Fibroblast of lung (primary cell): ENCODE data around the gene SCYL1.

ENCODE experiments used
- EZH2 ChIP-seq: IDR thresholded peaks from 2 replicates; pipeline ENCODE4 v1.5.1; 2012; ENCODE audit warnings: low read length, control low read depth, mild to moderate bottlenecking; ENCODE audit errors: missing control alignments
- TF ChIP-seq, protein P1 (sequence below), 2 donors: IDR thresholded peaks in 1 of 2; conservative IDR thresholded peaks in 1 of 2; 1 replicate in 1 of 2; 2 replicates in 1 of 2; pipeline ENCODE4 v1.5.1; 2011 to 2012; ENCODE audit warnings: low read length in 2 of 2, control low read depth in 1 of 2, inconsistent platforms in 1 of 2, low read depth in 1 of 2, mild to moderate bottlenecking in 1 of 2

- TF ChIP-seq, protein P1, sequence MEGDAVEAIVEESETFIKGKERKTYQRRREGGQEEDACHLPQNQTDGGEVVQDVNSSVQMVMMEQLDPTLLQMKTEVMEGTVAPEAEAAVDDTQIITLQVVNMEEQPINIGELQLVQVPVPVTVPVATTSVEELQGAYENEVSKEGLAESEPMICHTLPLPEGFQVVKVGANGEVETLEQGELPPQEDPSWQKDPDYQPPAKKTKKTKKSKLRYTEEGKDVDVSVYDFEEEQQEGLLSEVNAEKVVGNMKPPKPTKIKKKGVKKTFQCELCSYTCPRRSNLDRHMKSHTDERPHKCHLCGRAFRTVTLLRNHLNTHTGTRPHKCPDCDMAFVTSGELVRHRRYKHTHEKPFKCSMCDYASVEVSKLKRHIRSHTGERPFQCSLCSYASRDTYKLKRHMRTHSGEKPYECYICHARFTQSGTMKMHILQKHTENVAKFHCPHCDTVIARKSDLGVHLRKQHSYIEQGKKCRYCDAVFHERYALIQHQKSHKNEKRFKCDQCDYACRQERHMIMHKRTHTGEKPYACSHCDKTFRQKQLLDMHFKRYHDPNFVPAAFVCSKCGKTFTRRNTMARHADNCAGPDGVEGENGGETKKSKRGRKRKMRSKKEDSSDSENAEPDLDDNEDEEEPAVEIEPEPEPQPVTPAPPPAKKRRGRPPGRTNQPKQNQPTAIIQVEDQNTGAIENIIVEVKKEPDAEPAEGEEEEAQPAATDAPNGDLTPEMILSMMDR (conservative IDR thresholded peaks at IDR 0.05 in 1 of 2, IDR thresholded peaks at IDR 0.05 in 1 of 2; ENCODE audit: low read depth in 1 of 2, low read length in 2 of 2), result no peak
- TF ChIP-seq EZH2, result no peak
Observed at GRCh38 chr11:65524014-65524740, 706 bp upstream of the SCYL1 start.
